GM12878 (cell line): ENCODE data around the gene YY1. TPM values are rescaled to one million over a fixed set of nuclear protein-coding genes. Genes with fewer than 3 reads are reported as not detected.
A peak's percentile ranks its signal among the peaks of the same experiment; 100 is the strongest.

Source experiments
- ASH2L ChIP-seq: fragments of 300-600, 200-600 bp; sonication (generic); IDR thresholded peaks from 2 replicates; pipeline ENCODE4 v1.6.1; 2017; ENCODE audit warnings: low read depth, mild to moderate bottlenecking, borderline replicate concordance
- BACH1 ChIP-seq: fragments of 450-650 bp; IDR thresholded peaks from 2 replicates; pipeline ENCODE4 v1.6.1; 2017; ENCODE audit warnings: mild to moderate bottlenecking, borderline replicate concordance
- CHD4 ChIP-seq: fragments of 200-600 bp; sonication (generic); IDR thresholded peaks from 2 replicates; pipeline ENCODE4 v1.6.1; 2016; ENCODE audit warnings: mild to moderate bottlenecking
- E2F8 ChIP-seq: fragments of 450-650 bp; IDR thresholded peaks from 2 replicates; pipeline ENCODE4 v1.6.1; 2018; ENCODE audit warnings: mild to moderate bottlenecking, low read depth, moderate library complexity; ENCODE audit not compliant: partially characterized antibody
- NFYA ChIP-seq: IDR thresholded peaks from 2 replicates; pipeline ENCODE4 v1.6.1; 2011; ENCODE audit warnings: low read depth, mild to moderate bottlenecking, low read length, improper control_type of control experiment, borderline replicate concordance
- RELA ChIP-seq: fragments of 450-650 bp; IDR thresholded peaks from 2 replicates; pipeline ENCODE4 v1.8.0; 2014; ENCODE audit warnings: borderline replicate concordance; ENCODE audit not compliant: partially characterized antibody
- RELB ChIP-seq: fragments of 450-650 bp; IDR thresholded peaks from 2 replicates; pipeline ENCODE4 v1.6.1; 2017; ENCODE audit warnings: low read depth, mild to moderate bottlenecking, moderate library complexity
- SIX5 ChIP-seq: IDR thresholded peaks from 2 replicates; pipeline ENCODE4 v1.6.1; 2011; ENCODE audit warnings: mild to moderate bottlenecking, low read depth, low read length, moderate library complexity; ENCODE audit not compliant: severe bottlenecking
- SMARCA5 ChIP-seq: fragments of 450-650 bp; IDR thresholded peaks from 2 replicates; pipeline ENCODE4 v1.6.1; 2017; ENCODE audit warnings: mild to moderate bottlenecking
- SPI1 ChIP-seq: IDR thresholded peaks from 2 replicates; pipeline ENCODE4 v1.6.1; 2011; ENCODE audit warnings: low read depth, mild to moderate bottlenecking, low read length, moderate library complexity, borderline replicate concordance; ENCODE audit not compliant: insufficient read depth
- YBX1 ChIP-seq: fragments of 450-650 bp; IDR thresholded peaks from 2 replicates; pipeline ENCODE4 v1.6.1; 2016; ENCODE audit warnings: antibody characterized with exemption
- ZNF24 ChIP-seq: fragments of 450-650 bp; IDR thresholded peaks from 2 replicates; pipeline ENCODE4 v1.6.1; 2017; ENCODE audit warnings: antibody characterized with exemption, mild to moderate bottlenecking
- ZNF622 ChIP-seq: fragments of 450-650 bp; IDR thresholded peaks from 2 replicates; pipeline ENCODE4 v1.6.1; 2017; ENCODE audit warnings: mild to moderate bottlenecking, inconsistent platforms
- polyA plus RNA-seq, 11 experiments: library from polyadenylated mRNA; depleted of rRNA in 4 of 11; unstranded in 6 of 11; stranded (reverse) in 5 of 11; fragments of >200 nt; fragmentation: Nextera tagmentation in 4 of 11; fragmentation: Illumina TruSeq in 1 of 11; extraction: Ambion mirVana in 4 of 11; extraction: Trizol in 1 of 11; gene quantifications; 1 replicate in 1 of 11; 2 replicates in 10 of 11; pipeline versions ENCODE4 v1.2.1 to v1.2.3, GENCODE V29; 2011 to 2016; ENCODE audit warnings: inconsistent platforms in 2 of 11, missing spikeins in 2 of 11, low read depth in 1 of 11
- total RNA-seq, 4 experiments: library from RNA; depleted of rRNA in 3 of 4; stranded (reverse); fragments of >200 nt in 3 of 4; fragmentation: Illumina TruSeq in 1 of 4; extraction: Trizol in 1 of 4; gene quantifications; 2 replicates each; pipeline versions ENCODE4 v1.2.1 to v1.2.3, GENCODE V29; 2013 to 2021
- TF ChIP-seq, protein P1 (sequence below): IDR thresholded peaks from 2 replicates; pipeline ENCODE4 v1.6.1; 2011; ENCODE audit warnings: mild to moderate bottlenecking, low read depth, low read length, moderate library complexity; ENCODE audit not compliant: insufficient replicate concordance
- TF ChIP-seq, protein P2 (sequence below): fragments of 450-650 bp; formaldehyde crosslinking; IDR thresholded peaks from 2 replicates; pipeline ENCODE4 v1.4.0; 2020; ENCODE audit warnings: mild to moderate bottlenecking, moderate library complexity

Gene YY1
- total and polyA plus RNA-seq, 10 of the 15 experiments (the other 5 are each of a cell fraction or from before 2014, with no cell fraction given) = 23.7 to 74.0 (median 39.9) TPM

- TF ChIP-seq ASH2L (0 out of 2 replicates have a peak, but pooled peaks have one; percentile 50), YBX1 (no peak), RELA (no peak), CHD4 (no peak), ZNF24 (0 out of 2 replicates have a peak, but pooled peaks have one; percentile 45), RELB (peak; percentile 75), SMARCA5 (peak; percentile 91; the same call in 1 of the 2 replicates), E2F8 (no peak), BACH1 (no peak; the same call in 1 of the 2 replicates), ZNF622 (no peak), NFYA (no peak), SPI1 (no peak), SIX5 (peak; percentile 58)
- TF ChIP-seq, protein P1, sequence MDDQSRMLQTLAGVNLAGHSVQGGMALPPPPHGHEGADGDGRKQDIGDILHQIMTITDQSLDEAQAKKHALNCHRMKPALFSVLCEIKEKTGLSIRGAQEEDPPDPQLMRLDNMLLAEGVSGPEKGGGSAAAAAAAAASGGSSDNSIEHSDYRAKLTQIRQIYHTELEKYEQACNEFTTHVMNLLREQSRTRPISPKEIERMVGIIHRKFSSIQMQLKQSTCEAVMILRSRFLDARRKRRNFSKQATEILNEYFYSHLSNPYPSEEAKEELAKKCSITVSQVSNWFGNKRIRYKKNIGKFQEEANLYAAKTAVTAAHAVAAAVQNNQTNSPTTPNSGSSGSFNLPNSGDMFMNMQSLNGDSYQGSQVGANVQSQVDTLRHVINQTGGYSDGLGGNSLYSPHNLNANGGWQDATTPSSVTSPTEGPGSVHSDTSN = no peak
- TF ChIP-seq, protein P2, sequence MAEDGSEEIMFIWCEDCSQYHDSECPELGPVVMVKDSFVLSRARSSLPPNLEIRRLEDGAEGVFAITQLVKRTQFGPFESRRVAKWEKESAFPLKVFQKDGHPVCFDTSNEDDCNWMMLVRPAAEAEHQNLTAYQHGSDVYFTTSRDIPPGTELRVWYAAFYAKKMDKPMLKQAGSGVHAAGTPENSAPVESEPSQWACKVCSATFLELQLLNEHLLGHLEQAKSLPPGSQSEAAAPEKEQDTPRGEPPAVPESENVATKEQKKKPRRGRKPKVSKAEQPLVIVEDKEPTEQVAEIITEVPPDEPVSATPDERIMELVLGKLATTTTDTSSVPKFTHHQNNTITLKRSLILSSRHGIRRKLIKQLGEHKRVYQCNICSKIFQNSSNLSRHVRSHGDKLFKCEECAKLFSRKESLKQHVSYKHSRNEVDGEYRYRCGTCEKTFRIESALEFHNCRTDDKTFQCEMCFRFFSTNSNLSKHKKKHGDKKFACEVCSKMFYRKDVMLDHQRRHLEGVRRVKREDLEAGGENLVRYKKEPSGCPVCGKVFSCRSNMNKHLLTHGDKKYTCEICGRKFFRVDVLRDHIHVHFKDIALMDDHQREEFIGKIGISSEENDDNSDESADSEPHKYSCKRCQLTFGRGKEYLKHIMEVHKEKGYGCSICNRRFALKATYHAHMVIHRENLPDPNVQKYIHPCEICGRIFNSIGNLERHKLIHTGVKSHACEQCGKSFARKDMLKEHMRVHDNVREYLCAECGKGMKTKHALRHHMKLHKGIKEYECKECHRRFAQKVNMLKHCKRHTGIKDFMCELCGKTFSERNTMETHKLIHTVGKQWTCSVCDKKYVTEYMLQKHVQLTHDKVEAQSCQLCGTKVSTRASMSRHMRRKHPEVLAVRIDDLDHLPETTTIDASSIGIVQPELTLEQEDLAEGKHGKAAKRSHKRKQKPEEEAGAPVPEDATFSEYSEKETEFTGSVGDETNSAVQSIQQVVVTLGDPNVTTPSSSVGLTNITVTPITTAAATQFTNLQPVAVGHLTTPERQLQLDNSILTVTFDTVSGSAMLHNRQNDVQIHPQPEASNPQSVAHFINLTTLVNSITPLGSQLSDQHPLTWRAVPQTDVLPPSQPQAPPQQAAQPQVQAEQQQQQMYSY (CRISPR knock-in tag) = no peak
Observed at GRCh38 chr14:100237735-100238418, 1.1 kb upstream of the YY1 start (continued).
